SIG-M5 treated with dmso at 0.1 percent for 504 hours (cell line): ENCODE data around the gene KLHL21.
"Not testable (repeated sequence)": the region's sequence is repeated elsewhere in the genome, so short reads cannot be mapped to it uniquely, and the experiment has no call there.

Experiments
- DNase-seq: peaks from one replicate; lab custom pipeline; 2025; ENCODE audit not compliant: unreplicated experiment; lab: John Stamatoyannopoulos, UW

The KLHL21 gene

GRCh38 chr1:6602669-6603237 is at the start of gene KLHL21:
Gene KLHL21 (minus strand): TSS chr1:6602869. CDS start chr1:6602817, 52 bp downstream.
- DNase-seq: peak; percentile 80

GRCh38 chr1:6651909-6652308 is 49.2 kb upstream of the KLHL21 start:
- no peak for DNase-seq

GRCh38 chr1:6648556-6648955 is 45.9 kb upstream of the KLHL21 start:
- no peak for DNase-seq

GRCh38 chr1:6646499-6647148 is 44.0 kb upstream of the KLHL21 start:
- peak; percentile 56 for DNase-seq

- no peak for DNase-seq
These were observed 42.3 kb upstream of the KLHL21 start for GRCh38 chr1:6645018-6645417.

GRCh38 chr1:6640867-6641266 is 38.2 kb upstream of the KLHL21 start:
- not testable (repeated sequence) for DNase-seq

- no peak for DNase-seq
These were observed 35.6 kb upstream of the KLHL21 start for GRCh38 chr1:6638226-6638625.

- DNase-seq: no peak
These were observed 35.1 kb upstream of the KLHL21 start for GRCh38 chr1:6637770-6638169.

GRCh38 chr1:6636778-6637177 is 34.1 kb upstream of the KLHL21 start:
- DNase-seq: not testable (repeated sequence)

- no peak for DNase-seq
These were observed 33.5 kb upstream of the KLHL21 start for GRCh38 chr1:6635910-6636760.

- DNase-seq: no peak
These were observed 32.7 kb upstream of the KLHL21 start for GRCh38 chr1:6635161-6635909.

GRCh38 chr1:6634371-6635052 is 31.8 kb upstream of the KLHL21 start:
- DNase-seq: no peak

GRCh38 chr1:6632588-6633514 is 30.2 kb upstream of the KLHL21 start:
- no peak for DNase-seq

GRCh38 chr1:6631058-6631457 is 28.4 kb upstream of the KLHL21 start:
- DNase-seq: no peak

- no peak for DNase-seq
These were observed 27.4 kb upstream of the KLHL21 start for GRCh38 chr1:6630027-6630426.

- DNase-seq: no peak
These were observed 26.4 kb upstream of the KLHL21 start for GRCh38 chr1:6628971-6629479.

GRCh38 chr1:6627841-6628545 is 25.3 kb upstream of the KLHL21 start:
- DNase-seq: no peak

GRCh38 chr1:6627031-6627430 is 24.4 kb upstream of the KLHL21 start:
- DNase-seq: no peak
